WTC11 (cell line): Measurements from ENCODE around the gene BACE2. TPM values are rescaled to one million over a fixed set of nuclear protein-coding genes. Genes with fewer than 3 reads are reported as not detected.

ENCODE experiments used
- ATAC-seq: fragments of 200-7000 bp; cut with Tn5 transposase; 2 replicates; pipeline ENCODE4 v1.10.0; 2021; ENCODE audit warnings: mild to moderate bottlenecking, moderate library complexity
- CTCF ChIA-PET: fragments of 300-600 bp; sonication (Branson Sonifier 250); formaldehyde crosslinking; loops from one replicate; lab custom pipeline; 2021; ENCODE audit warnings: antibody characterized with exemption; lab: Charles Lee
- POLR2A ChIA-PET: fragments of 350-600 bp; sonication (Branson Sonifier 250); formaldehyde crosslinking; loops from one replicate; lab custom pipeline; 2021; ENCODE audit warnings: antibody characterized with exemption; lab: Charles Lee
- DNase-seq: peaks from one replicate; pipeline ENCODE4 v3.0.0; 2021; ENCODE audit warnings: low spot score
- H3K27ac Mint-ChIP-seq: 2 replicates; pipeline ENCODE4 v1.8.0; 2021; ENCODE audit warnings: mixed read lengths
- H3K27me3 Mint-ChIP-seq: 2 replicates; pipeline ENCODE4 v1.8.0; 2021; ENCODE audit warnings: low read depth, mild to moderate bottlenecking, moderate library complexity, mixed read lengths
- H3K36me3 Mint-ChIP-seq: 2 replicates; pipeline ENCODE4 v1.8.0; 2021; ENCODE audit warnings: mixed read lengths
- H3K4me1 Mint-ChIP-seq: 2 replicates; pipeline ENCODE4 v1.8.0; 2022; ENCODE audit warnings: mixed read lengths
- H3K4me3 Mint-ChIP-seq: 2 replicates; pipeline ENCODE4 v1.8.0; 2021; ENCODE audit warnings: mild to moderate bottlenecking, moderate library complexity, mixed read lengths
- H3K9me3 Mint-ChIP-seq: 2 replicates; pipeline ENCODE4 v1.8.0; 2021; ENCODE audit warnings: mixed read lengths
- ESRRA ChIP-seq: sonication (generic); formaldehyde crosslinking; IDR thresholded peaks from 2 replicates; pipeline ENCODE4 v1.8.1; 2022; ENCODE audit warnings: mild to moderate bottlenecking, missing genetic modification reagents, borderline replicate concordance
- IRF2 ChIP-seq: sonication (generic); formaldehyde crosslinking; IDR thresholded peaks from 2 replicates; pipeline ENCODE4 v1.8.0; 2022; ENCODE audit warnings: low read depth, missing genetic modification reagents, borderline replicate concordance
- JAZF1 ChIP-seq: fragments of 250-450 bp; sonication (Bioruptor Pico); IDR thresholded peaks from 2 replicates; pipeline ENCODE4 v1.9.0; 2021; ENCODE audit warnings: moderate library complexity, mild to moderate bottlenecking, inconsistent platforms
- RORB ChIP-seq: fragments of 250-450 bp; sonication (Bioruptor Pico); IDR thresholded peaks from 2 replicates; pipeline ENCODE4 v1.9.0; 2021; ENCODE audit warnings: mild to moderate bottlenecking
- TP53 ChIP-seq: sonication (generic); formaldehyde crosslinking; IDR thresholded peaks from 2 replicates; pipeline ENCODE4 v1.8.1; 2023; ENCODE audit warnings: mild to moderate bottlenecking, missing genetic modification reagents
- ZNF416 ChIP-seq: fragments of 250-450 bp; sonication (Bioruptor Pico); IDR thresholded peaks from 2 replicates; pipeline ENCODE4 v1.9.0; 2021; ENCODE audit warnings: mild to moderate bottlenecking, inconsistent platforms
- ZNF671 ChIP-seq: fragments of 250-450 bp; sonication (Bioruptor Pico); IDR thresholded peaks from 2 replicates; pipeline ENCODE4 v1.8.0; 2021; ENCODE audit warnings: mild to moderate bottlenecking
- total RNA-seq: library from RNA; stranded (reverse); gene quantifications from 3 replicates; pipeline ENCODE4 v1.2.3, GENCODE V29; 2021
- TF ChIP-seq, protein P1 (sequence below): sonication (generic); formaldehyde crosslinking; IDR thresholded peaks from 2 replicates; pipeline ENCODE4 v1.8.1; 2023; ENCODE audit warnings: mild to moderate bottlenecking, moderate library complexity, missing genetic modification reagents
- TF ChIP-seq, protein P2 (sequence below): sonication (generic); formaldehyde crosslinking; IDR thresholded peaks from 2 replicates; pipeline ENCODE4 v1.8.1; 2022; ENCODE audit warnings: missing genetic modification reagents, borderline replicate concordance
- TF ChIP-seq, protein P3 (sequence below): fragments of 200-600 bp; IDR thresholded peaks from 2 replicates; pipeline ENCODE4 v1.8.0; 2022; ENCODE audit warnings: antibody characterized with exemption
- TF ChIP-seq, protein P4 (sequence below): sonication (generic); formaldehyde crosslinking; IDR thresholded peaks from 2 replicates; pipeline ENCODE4 v1.8.1; 2022; ENCODE audit warnings: low read depth, mild to moderate bottlenecking, moderate library complexity, missing genetic modification reagents, borderline replicate concordance
- TF ChIP-seq, protein P5 (sequence below): sonication (generic); formaldehyde crosslinking; IDR thresholded peaks from 2 replicates; pipeline ENCODE4 v1.8.0; 2023; ENCODE audit warnings: missing genetic modification reagents
- TF ChIP-seq, protein P6 (sequence below): sonication (generic); formaldehyde crosslinking; IDR thresholded peaks from 2 replicates; pipeline ENCODE4 v1.8.0; 2022; ENCODE audit warnings: mild to moderate bottlenecking, missing genetic modification reagents
- TF ChIP-seq, protein P7 (sequence below): sonication (generic); formaldehyde crosslinking; IDR thresholded peaks from 2 replicates; pipeline ENCODE4 v1.8.0; 2023; ENCODE audit warnings: mild to moderate bottlenecking, missing genetic modification reagents

BACE2 gene
- total RNA-seq, 1 experiment from 2014 or later = 9.8 TPM

DNA sequence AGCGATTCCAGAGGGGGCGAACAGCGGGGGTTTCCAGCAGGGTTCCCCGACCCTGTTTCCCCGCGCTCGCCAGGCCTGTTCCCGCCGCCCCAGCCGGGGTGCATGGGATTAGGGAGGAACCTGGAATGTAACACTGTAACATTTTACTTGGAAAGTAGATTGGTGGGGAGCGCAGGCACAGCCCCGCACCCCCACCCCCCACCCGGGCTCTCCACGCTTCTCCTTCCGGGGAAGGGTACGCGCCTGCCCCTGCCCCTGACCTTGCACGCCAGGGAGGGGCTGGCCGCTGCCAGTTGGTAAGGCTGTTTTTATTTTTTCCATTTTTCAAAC lies 149.1 kb downstream of the BACE2 start:
- POLR2A ChIA-PET = interaction anchor here (0.6 to 1.2 kb wide), 2 partner anchors 9 to 34 kb away, joined by 3 read pairs; no protein-coding TSS in a partner anchor

DNA sequence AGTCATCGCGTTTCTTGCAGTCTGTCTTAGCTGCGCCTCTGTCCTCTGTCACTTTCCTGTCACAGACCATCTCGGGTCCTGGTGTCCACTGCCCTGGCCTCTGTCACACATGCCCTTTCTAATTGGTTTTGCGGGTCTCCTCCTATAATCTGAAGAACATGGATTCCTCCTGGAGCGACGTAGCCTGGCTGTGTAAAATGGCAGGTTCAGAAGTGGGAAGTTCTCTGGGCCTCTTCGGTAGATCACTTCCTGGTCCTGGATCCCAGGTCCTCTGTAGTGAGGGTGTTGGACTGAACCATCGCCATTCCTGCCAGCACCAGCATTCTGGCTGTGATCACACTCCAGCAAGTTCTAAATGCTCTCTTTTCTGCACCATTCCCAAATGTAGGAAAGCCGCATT lies 149.5 kb downstream of the BACE2 start:
- no peak for TF ChIP-seq TP53 (CRISPR knock-in tag)
- TF ChIP-seq JAZF1 (CRISPR knock-in tag) = no peak
- Mint-ChIP-seq H3K9me3 (no peaks in the 10 kb centered on the region), H3K27ac (peak overlapping the region; percentile 30), H3K27me3 (peaks cover 24% of the 10 kb centered on the region), H3K4me3 (peak overlapping the region; percentile 78), H3K4me1 (peaks cover 14% of the 10 kb centered on the region), H3K36me3 (no peaks in the 10 kb centered on the region)
- DNase-seq (no peak), ATAC-seq (no peak)
- ChIA-PET POLR2A (interaction anchor here (0.6 to 1.2 kb wide), 2 partner anchors 9 to 34 kb away, joined by 3 read pairs; no protein-coding TSS in a partner anchor), CTCF (no interaction called here)

More for the DNA sequence above, 149.1 kb downstream of the BACE2 start:
- TF ChIP-seq, protein P1, sequence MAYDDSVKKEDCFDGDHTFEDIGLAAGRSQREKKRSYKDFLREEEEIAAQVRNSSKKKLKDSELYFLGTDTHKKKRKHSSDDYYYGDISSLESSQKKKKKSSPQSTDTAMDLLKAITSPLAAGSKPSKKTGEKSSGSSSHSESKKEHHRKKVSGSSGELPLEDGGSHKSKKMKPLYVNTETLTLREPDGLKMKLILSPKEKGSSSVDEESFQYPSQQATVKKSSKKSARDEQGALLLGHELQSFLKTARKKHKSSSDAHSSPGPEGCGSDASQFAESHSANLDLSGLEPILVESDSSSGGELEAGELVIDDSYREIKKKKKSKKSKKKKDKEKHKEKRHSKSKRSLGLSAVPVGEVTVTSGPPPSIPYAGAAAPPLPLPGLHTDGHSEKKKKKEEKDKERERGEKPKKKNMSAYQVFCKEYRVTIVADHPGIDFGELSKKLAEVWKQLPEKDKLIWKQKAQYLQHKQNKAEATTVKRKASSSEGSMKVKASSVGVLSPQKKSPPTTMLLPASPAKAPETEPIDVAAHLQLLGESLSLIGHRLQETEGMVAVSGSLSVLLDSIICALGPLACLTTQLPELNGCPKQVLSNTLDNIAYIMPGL = 0 out of 2 replicates have a peak, but pooled peaks have one; percentile 21
- TF ChIP-seq ZNF416 = no peak
- Mint-ChIP-seq H3K36me3 (no peaks in the 10 kb centered on the region), H3K4me1 (peaks cover 11% of the 10 kb centered on the region), H3K27ac (no peak overlapping the region), H3K9me3 (no peaks in the 10 kb centered on the region), H3K4me3 (peak overlapping the region; percentile 78), H3K27me3 (peaks cover 24% of the 10 kb centered on the region)
- DNase-seq (no peak), ATAC-seq (no peak)
- CTCF ChIA-PET = interaction anchor here (1.1 to 1.6 kb wide), 3 partner anchors 34 to 146 kb away, joined by 3 to 12 read pairs (median 5); no protein-coding TSS in a partner anchor

DNA sequence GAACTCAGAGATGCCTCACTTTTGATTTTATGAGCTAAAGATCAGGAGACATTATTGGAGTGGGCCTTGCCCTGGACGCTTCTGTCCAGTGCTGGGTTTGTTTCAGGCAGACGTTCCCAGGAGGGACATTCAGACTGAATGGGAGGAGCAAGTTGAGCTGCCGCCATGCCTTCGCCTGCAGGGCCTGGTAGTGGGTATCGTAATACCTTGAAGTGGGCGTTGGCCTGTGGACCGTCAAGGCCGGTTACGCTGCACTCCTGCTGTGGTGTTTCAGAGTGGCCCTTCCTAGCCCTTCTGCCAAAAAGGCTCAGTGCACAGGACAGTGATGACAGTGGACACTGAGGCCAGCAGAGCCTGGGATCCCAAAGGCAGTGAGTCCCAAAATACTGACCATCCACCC lies 150.3 kb downstream of the BACE2 start:
- Mint-ChIP-seq H3K27me3 (peaks cover 24% of the 10 kb centered on the region), H3K36me3 (no peaks in the 10 kb centered on the region), H3K27ac (no peak overlapping the region), H3K4me3 (peak overlapping the region; percentile 78; the same call in 1 of the 2 replicates), H3K9me3 (no peaks in the 10 kb centered on the region), H3K4me1 (peaks cover 22% of the 10 kb centered on the region)
- POLR2A ChIA-PET = no interaction called here
- no peak for ATAC-seq
- DNase-seq = no peak
- CTCF ChIA-PET = interaction anchor here (2.8 to 3.9 kb wide), 2 partner anchors 35 to 51 kb away, joined by 10 to 23 read pairs; no protein-coding TSS in a partner anchor
- TF ChIP-seq, protein P2, sequence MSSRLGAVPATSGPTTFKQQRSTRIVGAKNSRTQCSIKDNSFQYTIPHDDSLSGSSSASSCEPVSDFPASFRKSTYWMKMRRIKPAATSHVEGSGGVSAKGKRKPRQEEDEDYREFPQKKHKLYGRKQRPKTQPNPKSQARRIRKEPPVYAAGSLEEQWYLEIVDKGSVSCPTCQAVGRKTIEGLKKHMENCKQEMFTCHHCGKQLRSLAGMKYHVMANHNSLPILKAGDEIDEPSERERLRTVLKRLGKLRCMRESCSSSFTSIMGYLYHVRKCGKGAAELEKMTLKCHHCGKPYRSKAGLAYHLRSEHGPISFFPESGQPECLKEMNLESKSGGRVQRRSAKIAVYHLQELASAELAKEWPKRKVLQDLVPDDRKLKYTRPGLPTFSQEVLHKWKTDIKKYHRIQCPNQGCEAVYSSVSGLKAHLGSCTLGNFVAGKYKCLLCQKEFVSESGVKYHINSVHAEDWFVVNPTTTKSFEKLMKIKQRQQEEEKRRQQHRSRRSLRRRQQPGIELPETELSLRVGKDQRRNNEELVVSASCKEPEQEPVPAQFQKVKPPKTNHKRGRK (CRISPR knock-in tag) = no peak
- TF ChIP-seq, protein P3, sequence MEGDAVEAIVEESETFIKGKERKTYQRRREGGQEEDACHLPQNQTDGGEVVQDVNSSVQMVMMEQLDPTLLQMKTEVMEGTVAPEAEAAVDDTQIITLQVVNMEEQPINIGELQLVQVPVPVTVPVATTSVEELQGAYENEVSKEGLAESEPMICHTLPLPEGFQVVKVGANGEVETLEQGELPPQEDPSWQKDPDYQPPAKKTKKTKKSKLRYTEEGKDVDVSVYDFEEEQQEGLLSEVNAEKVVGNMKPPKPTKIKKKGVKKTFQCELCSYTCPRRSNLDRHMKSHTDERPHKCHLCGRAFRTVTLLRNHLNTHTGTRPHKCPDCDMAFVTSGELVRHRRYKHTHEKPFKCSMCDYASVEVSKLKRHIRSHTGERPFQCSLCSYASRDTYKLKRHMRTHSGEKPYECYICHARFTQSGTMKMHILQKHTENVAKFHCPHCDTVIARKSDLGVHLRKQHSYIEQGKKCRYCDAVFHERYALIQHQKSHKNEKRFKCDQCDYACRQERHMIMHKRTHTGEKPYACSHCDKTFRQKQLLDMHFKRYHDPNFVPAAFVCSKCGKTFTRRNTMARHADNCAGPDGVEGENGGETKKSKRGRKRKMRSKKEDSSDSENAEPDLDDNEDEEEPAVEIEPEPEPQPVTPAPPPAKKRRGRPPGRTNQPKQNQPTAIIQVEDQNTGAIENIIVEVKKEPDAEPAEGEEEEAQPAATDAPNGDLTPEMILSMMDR = no peak
- TF ChIP-seq, protein P4, sequence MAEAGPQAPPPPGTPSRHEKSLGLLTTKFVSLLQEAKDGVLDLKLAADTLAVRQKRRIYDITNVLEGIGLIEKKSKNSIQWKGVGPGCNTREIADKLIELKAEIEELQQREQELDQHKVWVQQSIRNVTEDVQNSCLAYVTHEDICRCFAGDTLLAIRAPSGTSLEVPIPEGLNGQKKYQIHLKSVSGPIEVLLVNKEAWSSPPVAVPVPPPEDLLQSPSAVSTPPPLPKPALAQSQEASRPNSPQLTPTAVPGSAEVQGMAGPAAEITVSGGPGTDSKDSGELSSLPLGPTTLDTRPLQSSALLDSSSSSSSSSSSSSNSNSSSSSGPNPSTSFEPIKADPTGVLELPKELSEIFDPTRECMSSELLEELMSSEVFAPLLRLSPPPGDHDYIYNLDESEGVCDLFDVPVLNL (CRISPR knock-in tag) = no peak

DNA sequence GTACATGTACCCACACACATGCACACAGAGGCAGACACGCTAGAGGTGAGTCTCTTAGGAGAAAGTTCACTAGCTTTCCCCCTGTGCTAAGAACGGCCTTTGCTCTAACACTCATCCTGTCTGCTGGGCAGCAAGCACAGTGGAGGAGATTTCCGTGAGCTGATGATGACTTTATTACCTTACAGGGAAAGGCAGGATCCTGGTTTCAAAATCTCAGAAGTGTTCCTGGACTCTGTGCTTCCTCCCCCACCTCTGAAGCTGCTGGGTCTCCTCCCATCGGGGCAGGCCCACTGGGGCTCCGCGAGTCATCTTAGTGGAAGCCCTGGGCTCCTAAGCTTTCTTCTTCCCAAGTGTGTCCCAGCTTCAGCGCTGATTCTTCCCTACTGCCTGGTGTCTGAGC lies 151.3 kb downstream of the BACE2 start:
- Mint-ChIP-seq H3K27me3 (peaks cover 27% of the 10 kb centered on the region), H3K9me3 (no peaks in the 10 kb centered on the region), H3K4me3 (no peak overlapping the region), H3K27ac (no peak overlapping the region), H3K4me1 (peaks cover 24% of the 10 kb centered on the region), H3K36me3 (no peaks in the 10 kb centered on the region)
- DNase-seq = no peak
- POLR2A ChIA-PET = no interaction called here
- TF ChIP-seq, protein P5, sequence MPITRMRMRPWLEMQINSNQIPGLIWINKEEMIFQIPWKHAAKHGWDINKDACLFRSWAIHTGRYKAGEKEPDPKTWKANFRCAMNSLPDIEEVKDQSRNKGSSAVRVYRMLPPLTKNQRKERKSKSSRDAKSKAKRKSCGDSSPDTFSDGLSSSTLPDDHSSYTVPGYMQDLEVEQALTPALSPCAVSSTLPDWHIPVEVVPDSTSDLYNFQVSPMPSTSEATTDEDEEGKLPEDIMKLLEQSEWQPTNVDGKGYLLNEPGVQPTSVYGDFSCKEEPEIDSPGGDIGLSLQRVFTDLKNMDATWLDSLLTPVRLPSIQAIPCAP (CRISPR knock-in tag) = no peak
- no peak for TF ChIP-seq IRF2
- no peak for TF ChIP-seq ZNF671 (CRISPR knock-in tag)
- TF ChIP-seq, protein P6, sequence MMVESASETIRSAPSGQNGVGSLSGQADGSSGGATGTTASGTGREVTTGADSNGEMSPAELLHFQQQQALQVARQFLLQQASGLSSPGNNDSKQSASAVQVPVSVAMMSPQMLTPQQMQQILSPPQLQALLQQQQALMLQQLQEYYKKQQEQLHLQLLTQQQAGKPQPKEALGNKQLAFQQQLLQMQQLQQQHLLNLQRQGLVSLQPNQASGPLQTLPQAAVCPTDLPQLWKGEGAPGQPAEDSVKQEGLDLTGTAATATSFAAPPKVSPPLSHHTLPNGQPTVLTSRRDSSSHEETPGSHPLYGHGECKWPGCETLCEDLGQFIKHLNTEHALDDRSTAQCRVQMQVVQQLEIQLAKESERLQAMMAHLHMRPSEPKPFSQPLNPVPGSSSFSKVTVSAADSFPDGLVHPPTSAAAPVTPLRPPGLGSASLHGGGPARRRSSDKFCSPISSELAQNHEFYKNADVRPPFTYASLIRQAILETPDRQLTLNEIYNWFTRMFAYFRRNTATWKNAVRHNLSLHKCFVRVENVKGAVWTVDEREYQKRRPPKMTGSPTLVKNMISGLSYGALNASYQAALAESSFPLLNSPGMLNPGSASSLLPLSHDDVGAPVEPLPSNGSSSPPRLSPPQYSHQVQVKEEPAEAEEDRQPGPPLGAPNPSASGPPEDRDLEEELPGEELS = no peak
- no peak for TF ChIP-seq RORB (CRISPR knock-in tag)
- no peak for TF ChIP-seq ESRRA (CRISPR knock-in tag)
- TF ChIP-seq, protein P7, sequence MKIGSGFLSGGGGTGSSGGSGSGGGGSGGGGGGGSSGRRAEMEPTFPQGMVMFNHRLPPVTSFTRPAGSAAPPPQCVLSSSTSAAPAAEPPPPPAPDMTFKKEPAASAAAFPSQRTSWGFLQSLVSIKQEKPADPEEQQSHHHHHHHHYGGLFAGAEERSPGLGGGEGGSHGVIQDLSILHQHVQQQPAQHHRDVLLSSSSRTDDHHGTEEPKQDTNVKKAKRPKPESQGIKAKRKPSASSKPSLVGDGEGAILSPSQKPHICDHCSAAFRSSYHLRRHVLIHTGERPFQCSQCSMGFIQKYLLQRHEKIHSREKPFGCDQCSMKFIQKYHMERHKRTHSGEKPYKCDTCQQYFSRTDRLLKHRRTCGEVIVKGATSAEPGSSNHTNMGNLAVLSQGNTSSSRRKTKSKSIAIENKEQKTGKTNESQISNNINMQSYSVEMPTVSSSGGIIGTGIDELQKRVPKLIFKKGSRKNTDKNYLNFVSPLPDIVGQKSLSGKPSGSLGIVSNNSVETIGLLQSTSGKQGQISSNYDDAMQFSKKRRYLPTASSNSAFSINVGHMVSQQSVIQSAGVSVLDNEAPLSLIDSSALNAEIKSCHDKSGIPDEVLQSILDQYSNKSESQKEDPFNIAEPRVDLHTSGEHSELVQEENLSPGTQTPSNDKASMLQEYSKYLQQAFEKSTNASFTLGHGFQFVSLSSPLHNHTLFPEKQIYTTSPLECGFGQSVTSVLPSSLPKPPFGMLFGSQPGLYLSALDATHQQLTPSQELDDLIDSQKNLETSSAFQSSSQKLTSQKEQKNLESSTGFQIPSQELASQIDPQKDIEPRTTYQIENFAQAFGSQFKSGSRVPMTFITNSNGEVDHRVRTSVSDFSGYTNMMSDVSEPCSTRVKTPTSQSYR (CRISPR knock-in tag) = no peak
- CTCF ChIA-PET = interaction anchor here (0.9 to 3.9 kb wide), 3 partner anchors 36 to 149 kb away, joined by 4 to 23 read pairs (median 10); no protein-coding TSS in a partner anchor
- ATAC-seq = no peak
